ENCODE measurements around the gene MLLT10. TPM values are rescaled to one million over a fixed set of nuclear protein-coding genes. Genes with fewer than 3 reads are reported as not detected.

The MLLT10 gene
- total RNA-seq, 1 experiment from 2014 or later, result 45.2 TPM

DNA sequence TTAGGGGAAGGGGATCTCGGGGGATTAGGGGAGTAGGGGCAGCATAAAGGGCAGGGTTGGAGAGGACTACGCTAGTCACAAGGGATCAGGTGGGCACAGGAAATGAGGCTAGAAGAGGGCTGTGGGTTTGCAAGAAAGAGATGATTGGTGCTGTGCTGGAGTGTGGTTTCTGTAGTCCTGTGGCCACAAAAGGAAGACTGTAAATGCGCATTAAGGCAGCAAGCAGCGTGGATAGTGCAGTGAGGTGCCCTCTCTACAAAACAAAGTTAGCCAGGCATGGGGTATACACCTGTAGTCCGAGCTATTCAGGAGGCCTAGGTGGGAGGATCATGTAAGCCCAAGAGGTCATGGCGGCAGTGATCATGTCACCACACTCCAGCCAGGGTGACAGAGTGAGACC is 212.1 kb downstream of the MLLT10 start:
- Histone ChIP-seq H3K9me3 (ENCODE audit: control insufficient read depth in 1 of 2, insufficient read depth in 1 of 2, low read depth in 1 of 2, low read length in 2 of 2) (no peaks in the 10 kb centered on the region), H3K79me2 (ENCODE audit: insufficient read depth, low read length) (no peaks in the 10 kb centered on the region), H3K4me1 (ENCODE audit: control insufficient read depth in 1 of 2, insufficient read depth in 2 of 2, low read length in 2 of 2) (peaks cover 20 to 25% of the 10 kb centered on the region in 2 experiments), H3K9me2 (ENCODE audit: insufficient read depth) (no peaks in the 10 kb centered on the region), H3K27ac (ENCODE audit: low read depth, low read length) (no peak overlapping the region), H4K20me1 (ENCODE audit: insufficient read depth) (no peaks in the 10 kb centered on the region), H3K36me3 (ENCODE audit: control insufficient read depth in 1 of 2, insufficient read depth in 2 of 2, low read length in 2 of 2) (peaks cover 8 to 15% of the 10 kb centered on the region in 2 experiments; a peak in 2 of 4 replicates), H3K4me2 (ENCODE audit: low read length) (no peak overlapping the region), H3K27me3 (ENCODE audit: insufficient read depth, low read length) (no peaks in the 10 kb centered on the region), H3K4me3 (replicated peaks in 1 of 2; ENCODE audit: low read depth in 1 of 2, low read length in 2 of 2) (no peak overlapping the region), H3K9ac (ENCODE audit: low read length) (no peak overlapping the region), H2AFZ (ENCODE audit: low read depth, low read length, poor library complexity, severe bottlenecking) (no peak overlapping the region)
- CTCF ChIA-PET, result no interaction called here
- ATAC-seq, result no peak
- RAD21 ChIA-PET (ENCODE audit: low non-redundant PET in 1 of 2, low total read pairs in 2 of 2, uncharacterized antibody in 2 of 2, unreplicated experiment in 2 of 2), result no interaction called here
- POLR2A ChIA-PET, result interaction anchor here (0.6 kb wide), 1 partner anchor 272 kb away, joined by 4 read pairs; no protein-coding TSS in a partner anchor
- TF ChIP-seq SRF (IDR thresholded peaks at IDR 0.05; ENCODE audit: low read depth), result no peak
- TF ChIP-seq CEBPB (IDR thresholded peaks at IDR 0.05; ENCODE audit: low read depth), result no peak
- TF ChIP-seq RAD21 (IDR thresholded peaks at IDR 0.05; ENCODE audit: low read depth), result no peak
- TF ChIP-seq, protein P1, sequence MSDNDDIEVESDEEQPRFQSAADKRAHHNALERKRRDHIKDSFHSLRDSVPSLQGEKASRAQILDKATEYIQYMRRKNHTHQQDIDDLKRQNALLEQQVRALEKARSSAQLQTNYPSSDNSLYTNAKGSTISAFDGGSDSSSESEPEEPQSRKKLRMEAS (IDR thresholded peaks at IDR 0.05), result no peak
- TF ChIP-seq SP1 (IDR thresholded peaks at IDR 0.05; ENCODE audit: low read depth), result no peak
- BruUV-seq (replicated peaks), result no TSS peak
- intact Hi-C loops (cut with micrococcal nuclease), result no loop called here
- no peak for DNase-seq (ENCODE audit: low read depth, low spot score)

DNA sequence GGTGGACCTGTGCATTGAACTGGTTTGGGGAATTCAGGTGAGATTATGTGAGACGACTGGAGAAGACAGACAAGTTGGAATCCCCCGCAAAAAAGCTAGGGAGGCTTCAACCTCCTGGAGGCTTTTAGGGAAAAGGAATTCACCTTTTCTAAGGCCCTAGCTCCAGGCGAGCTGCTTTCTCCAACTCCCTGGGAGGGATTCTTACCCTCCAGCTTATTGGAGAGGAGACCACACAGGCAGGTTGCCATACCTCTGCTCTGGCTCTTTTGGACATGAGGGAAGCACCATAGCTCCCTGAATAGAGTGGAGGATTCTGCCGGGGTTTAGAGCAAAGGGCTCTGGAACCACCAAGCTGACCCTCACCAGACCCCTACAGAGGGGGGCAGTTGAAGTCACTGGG is 213.8 kb downstream of the MLLT10 start:
- H3K9ac ChIP-seq (ENCODE audit: low read length), result no peak overlapping the region
- ChIA-PET RAD21 (ENCODE audit: low non-redundant PET in 1 of 2, low total read pairs in 2 of 2, uncharacterized antibody in 2 of 2, unreplicated experiment in 2 of 2) (no interaction called here), CTCF (no interaction called here), POLR2A (no interaction called here)
- H3K4me3 ChIP-seq (replicated peaks in 1 of 2; ENCODE audit: low read depth in 1 of 2, low read length in 2 of 2), result no peak overlapping the region
- no peaks in the 10 kb centered on the region for H4K20me1 ChIP-seq (ENCODE audit: insufficient read depth)
- H3K27me3 ChIP-seq (ENCODE audit: insufficient read depth, low read length), result no peaks in the 10 kb centered on the region
- no peak overlapping the region for H3K27ac ChIP-seq (ENCODE audit: low read depth, low read length)
- H2AFZ ChIP-seq (ENCODE audit: low read depth, low read length, poor library complexity, severe bottlenecking), result no peak overlapping the region
- no peak for ATAC-seq
- H3K36me3 ChIP-seq (ENCODE audit: control insufficient read depth in 1 of 2, insufficient read depth in 2 of 2, low read length in 2 of 2), result peaks cover 0 to 3% of the 10 kb centered on the region in 2 experiments; a peak in 1 of 4 replicates
- intact Hi-C loops (cut with micrococcal nuclease), result no loop called here
- H3K4me2 ChIP-seq (ENCODE audit: low read length), result no peak overlapping the region
- H3K4me1 ChIP-seq (ENCODE audit: control insufficient read depth in 1 of 2, insufficient read depth in 2 of 2, low read length in 2 of 2), result peaks cover 30 to 42% of the 10 kb centered on the region in 2 experiments
- no peaks in the 10 kb centered on the region for H3K79me2 ChIP-seq (ENCODE audit: insufficient read depth, low read length)
- DNase-seq (ENCODE audit: low read depth, low spot score), result no peak
- no peaks in the 10 kb centered on the region for H3K9me3 ChIP-seq (ENCODE audit: control insufficient read depth in 1 of 2, insufficient read depth in 1 of 2, low read depth in 1 of 2, low read length in 2 of 2)
- BruUV-seq (replicated peaks), result no TSS peak
- H3K9me2 ChIP-seq (ENCODE audit: insufficient read depth), result no peaks in the 10 kb centered on the region
- no peak for TF ChIP-seq SP1 (IDR thresholded peaks at IDR 0.05; ENCODE audit: low read depth)
- TF ChIP-seq, protein P2, sequence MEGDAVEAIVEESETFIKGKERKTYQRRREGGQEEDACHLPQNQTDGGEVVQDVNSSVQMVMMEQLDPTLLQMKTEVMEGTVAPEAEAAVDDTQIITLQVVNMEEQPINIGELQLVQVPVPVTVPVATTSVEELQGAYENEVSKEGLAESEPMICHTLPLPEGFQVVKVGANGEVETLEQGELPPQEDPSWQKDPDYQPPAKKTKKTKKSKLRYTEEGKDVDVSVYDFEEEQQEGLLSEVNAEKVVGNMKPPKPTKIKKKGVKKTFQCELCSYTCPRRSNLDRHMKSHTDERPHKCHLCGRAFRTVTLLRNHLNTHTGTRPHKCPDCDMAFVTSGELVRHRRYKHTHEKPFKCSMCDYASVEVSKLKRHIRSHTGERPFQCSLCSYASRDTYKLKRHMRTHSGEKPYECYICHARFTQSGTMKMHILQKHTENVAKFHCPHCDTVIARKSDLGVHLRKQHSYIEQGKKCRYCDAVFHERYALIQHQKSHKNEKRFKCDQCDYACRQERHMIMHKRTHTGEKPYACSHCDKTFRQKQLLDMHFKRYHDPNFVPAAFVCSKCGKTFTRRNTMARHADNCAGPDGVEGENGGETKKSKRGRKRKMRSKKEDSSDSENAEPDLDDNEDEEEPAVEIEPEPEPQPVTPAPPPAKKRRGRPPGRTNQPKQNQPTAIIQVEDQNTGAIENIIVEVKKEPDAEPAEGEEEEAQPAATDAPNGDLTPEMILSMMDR (IDR thresholded peaks at IDR 0.05 in 2 of 3, conservative IDR thresholded peaks at IDR 0.05 in 1 of 3; ENCODE audit: borderline replicate concordance in 1 of 3, insufficient read depth in 1 of 3, low read depth in 2 of 3, low read length in 2 of 3), result no peak
- no peak for TF ChIP-seq EZH2phosphoT487 (IDR thresholded peaks at IDR 0.05; ENCODE audit: borderline replicate concordance)
- TF ChIP-seq ELF1 (IDR thresholded peaks at IDR 0.05; ENCODE audit: borderline replicate concordance, low read depth), result no peak
- no peak for TF ChIP-seq EGR1 (IDR thresholded peaks at IDR 0.05; ENCODE audit: low read depth)
- no peak for TF ChIP-seq RAD21 (IDR thresholded peaks at IDR 0.05; ENCODE audit: low read depth)
- TF ChIP-seq SRF (IDR thresholded peaks at IDR 0.05; ENCODE audit: low read depth), result no peak
- TF ChIP-seq REST (IDR thresholded peaks at IDR 0.05; ENCODE audit: low read depth), result no peak
- TF ChIP-seq POLR2A (IDR thresholded peaks at IDR 0.05; ENCODE audit: borderline replicate concordance, extremely low read depth, insufficient read depth, insufficient read length), result no peak
- no peak for TF ChIP-seq EZH2 (IDR thresholded peaks at IDR 0.05)
- TF ChIP-seq FOSL1 (IDR thresholded peaks at IDR 0.05; ENCODE audit: low read depth), result no peak
- TF ChIP-seq ZFX (IDR thresholded peaks at IDR 0.05), result no peak
- TF ChIP-seq CEBPB (IDR thresholded peaks at IDR 0.05; ENCODE audit: low read depth), result no peak
- TF ChIP-seq TCF7L2 (IDR thresholded peaks at IDR 0.05; ENCODE audit: borderline replicate concordance, extremely low read depth, insufficient read depth, insufficient read length), result no peak
